Adipose tissue (tissue), 3 donors: ENCODE measurements around the gene GUCD1. TPM values are rescaled to one million over a fixed set of nuclear protein-coding genes. Genes with fewer than 3 reads are reported as not detected.

Experiments
- H3K27ac ChIP-seq: one replicate; pipeline ENCODE4 v1.5.1; 2013; ENCODE audit warnings: low read depth, low read length
- WGBS, 3 donors: extraction: QIAGEN DNeasy Blood & Tissue Kit; methylation state at CpG; one replicate each; pipeline ENCODE4 v1.1.7; 2013; 5-methylcytosine and 5-hydroxymethylcytosine counted together
- polyA plus RNA-seq, 3 donors: library from polyadenylated mRNA; stranded (reverse); fragments of 200-250 nt; gene quantifications; one replicate each; pipeline ENCODE4 v1.2.3, GENCODE V29; 2013
- donor health status: healthy with polysubstance abuse.
- donor health status: Bipolar disorder and iron deficiency.
- donor health status: healthy.

The GUCD1 gene
- polyA plus RNA-seq, 3 donors: 48.4 to 121 (median 73.6) TPM

DNA sequence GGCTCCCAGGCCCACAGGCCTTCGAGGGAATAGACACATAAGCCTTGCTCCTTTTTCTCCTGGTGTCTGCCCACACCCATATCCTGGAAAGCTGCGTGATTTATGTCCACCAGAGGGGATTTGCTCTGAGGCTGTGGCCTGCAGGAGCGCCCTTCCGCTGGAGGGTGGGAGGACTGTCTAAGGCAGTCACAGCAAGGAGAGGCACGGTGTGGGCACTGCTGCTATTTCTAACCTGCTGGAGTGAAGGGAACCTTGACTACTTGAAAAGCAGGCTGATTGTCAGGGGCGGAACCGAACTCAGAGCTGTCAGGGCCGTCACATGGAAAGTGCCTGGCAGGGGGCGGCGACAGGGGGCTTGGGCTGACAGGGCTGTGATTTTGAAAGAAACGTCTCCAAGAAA, 56.1 kb downstream of the GUCD1 start:
- H3K27ac ChIP-seq: no peak overlapping the region
- 91 to 94% (median 93%) methylated on average over 11 of the region's 11 CpGs for WGBS, 3 donors

DNA sequence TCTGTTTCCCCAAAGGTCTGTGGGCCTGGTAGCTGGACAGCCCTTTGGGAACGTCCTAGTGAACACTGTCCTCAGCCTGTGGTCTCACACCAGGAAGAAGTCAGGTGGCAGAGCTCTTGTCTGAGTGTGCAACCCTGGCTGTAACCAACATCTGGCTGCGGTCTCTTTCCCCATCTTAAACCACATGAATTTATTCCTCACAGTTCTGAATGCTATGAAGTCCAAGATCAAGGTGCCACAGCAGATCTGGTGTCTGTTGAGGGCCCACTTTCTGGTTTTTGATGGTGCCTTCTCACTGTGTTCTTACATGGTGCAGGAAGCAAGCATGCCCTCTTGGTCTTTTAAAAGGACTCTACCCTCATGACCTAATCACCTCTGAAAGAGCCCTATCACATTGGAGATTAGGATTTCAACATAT, 57.1 kb downstream of the GUCD1 start:
- 47 to 74% (median 68%) methylated on average over 2 of the region's 2 CpGs for WGBS, 3 donors
- no peak overlapping the region for H3K27ac ChIP-seq

DNA sequence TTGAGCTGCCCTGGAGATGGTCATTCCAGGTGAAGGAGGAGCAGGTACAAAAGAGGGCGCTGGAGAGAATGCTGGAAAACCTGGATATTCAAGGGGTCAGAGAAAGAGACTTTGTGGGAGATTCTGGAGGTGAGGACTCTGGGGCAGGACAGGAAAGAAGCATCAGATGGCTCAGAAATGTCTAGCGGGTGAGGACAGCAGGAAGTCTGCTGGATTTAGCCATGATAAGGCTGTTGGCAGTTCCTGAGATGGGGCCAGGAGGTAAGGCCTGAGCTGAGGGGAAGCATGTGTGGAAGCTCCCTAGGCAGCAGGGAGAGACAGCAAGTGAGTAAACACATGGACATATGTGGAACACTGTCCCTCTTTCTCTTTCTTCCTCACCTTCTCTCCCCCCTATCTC, 58.3 kb downstream of the GUCD1 start:
- no peak overlapping the region for H3K27ac ChIP-seq
- WGBS, 3 donors: 82 to 92% (median 84%) methylated on average over 2 of the region's 2 CpGs

DNA sequence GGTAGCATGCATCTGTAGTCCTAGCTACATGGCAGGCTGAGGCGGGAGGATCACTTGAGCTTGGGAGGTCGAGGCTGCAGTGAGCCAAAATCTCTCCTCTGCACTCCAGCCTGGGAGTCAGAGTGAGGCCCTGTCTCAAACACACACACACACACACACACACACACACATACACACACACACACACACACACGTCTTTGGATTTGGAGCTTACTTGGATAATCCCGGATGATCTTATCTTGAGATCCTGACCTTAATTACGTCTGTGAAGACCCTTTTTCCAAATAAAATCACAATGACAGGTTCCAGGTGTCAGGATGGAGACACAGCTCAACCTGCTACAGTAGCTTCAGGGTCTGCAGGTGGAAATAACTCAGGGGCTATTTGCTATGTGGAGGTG, 58.7 kb downstream of the GUCD1 start:
- 84 to 91% (median 86%) methylated on average over 4 to 5 of the region's 5 CpGs for WGBS, 3 donors

DNA sequence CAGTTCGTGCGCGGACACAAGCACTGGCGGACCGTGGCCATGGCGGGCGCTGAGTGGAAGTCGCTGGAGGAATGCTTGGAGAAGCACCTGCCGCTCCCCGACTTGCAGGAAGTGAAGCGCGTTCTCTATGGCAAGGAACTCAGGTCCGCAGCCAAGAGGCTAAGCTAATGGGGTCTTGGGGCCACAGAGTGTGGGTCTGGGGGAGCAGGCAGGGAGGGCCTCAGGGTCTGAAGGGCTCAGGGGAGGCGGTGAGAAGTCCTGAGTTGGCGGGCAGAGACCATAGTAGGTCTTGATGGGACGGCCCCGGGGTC, 59.6 kb downstream of the GUCD1 start:
- 93 to 97% (median 97%) methylated on average over 17 of the region's 17 CpGs for WGBS, 3 donors
- no peak overlapping the region for H3K27ac ChIP-seq

More for the DNA sequence above, 58.7 kb downstream of the GUCD1 start:
- H3K27ac ChIP-seq: no peak overlapping the region

DNA sequence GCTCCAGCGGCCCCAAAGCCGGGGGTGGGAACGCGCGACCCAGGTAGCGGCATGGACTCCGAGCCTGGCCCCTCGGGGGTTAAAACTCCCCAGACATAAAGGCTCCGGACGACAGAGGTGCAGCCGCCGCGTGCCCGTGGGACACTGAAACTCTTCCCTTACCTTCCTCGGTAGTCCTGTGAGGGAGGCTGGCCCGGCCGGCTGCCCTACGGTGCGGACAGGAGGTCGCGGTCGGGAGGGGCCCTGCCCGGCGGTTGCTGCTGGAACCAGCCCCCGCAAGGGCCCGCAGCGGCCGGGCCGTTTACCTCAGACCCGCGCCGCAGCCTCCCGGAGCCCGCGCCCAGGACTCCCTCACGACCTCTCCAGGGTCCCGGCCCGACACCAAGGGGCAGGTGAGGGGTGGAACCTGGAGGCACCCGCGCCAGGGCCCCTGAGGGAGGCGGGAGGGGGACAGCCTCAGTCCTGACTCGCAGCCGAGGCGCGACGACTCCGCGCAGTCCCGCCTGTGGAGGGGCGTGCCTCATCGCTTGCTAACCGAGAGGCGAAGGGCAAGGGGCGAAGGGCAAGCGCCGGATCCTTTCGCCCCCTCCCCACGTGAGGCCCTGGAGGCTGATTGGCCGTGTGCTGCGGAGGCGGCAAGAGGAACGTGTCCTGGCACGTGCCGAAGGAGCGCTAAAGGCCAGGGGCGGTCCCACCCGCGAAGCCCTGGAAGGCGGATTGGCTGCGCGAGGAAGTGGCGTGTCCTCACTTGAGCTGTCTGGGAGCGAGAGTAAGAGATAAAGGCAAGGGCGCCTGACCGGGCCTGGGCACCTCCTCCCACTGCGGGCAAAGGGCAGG, 60.2 kb downstream of the GUCD1 start, which contains the start of gene UPB1:
Gene UPB1, plus strand, starts transcription at position 805 of the 837 bp plus-strand sequence. CDS start 72 bp downstream, outside the sequence.
- WGBS, 3 donors: 25 to 33% (median 32%) methylated on average over 65 to 76 of the region's 76 CpGs
- no peak within 1 kb of the TSS for H3K27ac ChIP-seq

DNA sequence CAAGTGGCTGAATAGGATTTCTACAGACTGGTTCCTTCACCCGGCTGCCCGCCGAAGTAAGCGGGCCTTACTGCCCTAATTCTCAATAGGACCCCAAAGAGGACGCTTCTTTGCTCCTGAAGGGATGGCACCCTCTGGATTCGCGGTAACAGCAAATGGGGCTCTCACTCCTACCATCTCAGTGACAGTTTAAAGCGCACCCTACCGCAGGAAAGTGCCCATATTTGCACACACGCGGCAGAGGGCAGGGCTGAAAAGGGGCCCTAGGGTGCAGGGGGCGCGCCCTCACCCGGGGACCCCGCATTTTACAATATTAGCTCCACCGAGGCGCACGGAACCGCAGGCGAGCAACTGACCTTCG, 60.8 kb downstream of the GUCD1 start:
- no peak overlapping the region for H3K27ac ChIP-seq
- 34 to 61% (median 56%) methylated on average over 21 of the region's 21 CpGs for whole genome bisulfite sequencing, 3 donors

DNA sequence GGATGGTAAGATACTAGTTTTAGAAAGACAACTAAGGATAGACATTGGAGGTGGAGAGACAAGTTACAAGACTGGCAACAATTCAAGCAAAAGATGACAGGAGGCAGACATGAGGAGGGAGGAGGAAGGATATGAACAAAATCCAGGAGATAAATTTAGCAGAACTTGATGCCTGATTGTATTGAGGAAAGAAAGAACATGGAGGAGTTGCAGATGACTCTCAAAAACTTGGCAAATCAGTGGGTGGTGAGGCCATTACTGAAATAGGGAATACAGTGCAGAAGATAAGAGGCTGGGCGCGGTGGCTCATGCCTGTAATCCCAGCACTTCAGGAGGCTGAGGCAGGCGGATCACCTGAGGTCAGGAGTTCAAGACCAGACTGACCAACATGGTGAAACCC, 62.5 kb downstream of the GUCD1 start:
- 85 to 91% (median 86%) methylated on average over 3 of the region's 3 CpGs for WGBS, 3 donors

More for the DNA sequence above, 62.5 kb downstream of the GUCD1 start:
- H3K27ac ChIP-seq: no peak overlapping the region

Other genes with a start within 250 kb of the GUCD1 start
- gene ADORA2A, start 127.5 kb downstream of the GUCD1 start, polyA plus RNA-seq: 1 to 10 TPM in 2 of 3 donors, under 1 TPM in 1; 0.90 to 2.5 (median 1.1) TPM
- under 1 TPM; 0.16 to 0.27 (median 0.22) TPM for gene UPB1, start 59.8 kb downstream of the GUCD1 start, polyA plus RNA-seq
- 100 to 1,000 TPM in 1 of 3 donors, 10 to 100 TPM in 2; 39.6 to 107 (median 89.5) TPM for gene SNRPD3, start 861 bp upstream of the GUCD1 start, polyA plus RNA-seq
- 10 to 100 TPM in 2 of 3 donors, 1 to 10 TPM in 1; 5.8 to 12.5 (median 10.8) TPM for gene LRRC75B, start 37.9 kb upstream of the GUCD1 start, polyA plus RNA-seq
- 10 to 100 TPM in 1 of 3 donors, 1 to 10 TPM in 2; 3.8 to 37.1 (median 5.4) TPM for gene GGT1, start 48.1 kb upstream of the GUCD1 start, polyA plus RNA-seq
- gene PIWIL3, start 219.6 kb upstream of the GUCD1 start, polyA plus RNA-seq: not detected